ENCODE measurements around the gene CCSER1.
"Not testable (repeated sequence)": the region's sequence is repeated elsewhere in the genome, so short reads cannot be mapped to it uniquely, and the experiment has no call there.

CCSER1 gene

DNA sequence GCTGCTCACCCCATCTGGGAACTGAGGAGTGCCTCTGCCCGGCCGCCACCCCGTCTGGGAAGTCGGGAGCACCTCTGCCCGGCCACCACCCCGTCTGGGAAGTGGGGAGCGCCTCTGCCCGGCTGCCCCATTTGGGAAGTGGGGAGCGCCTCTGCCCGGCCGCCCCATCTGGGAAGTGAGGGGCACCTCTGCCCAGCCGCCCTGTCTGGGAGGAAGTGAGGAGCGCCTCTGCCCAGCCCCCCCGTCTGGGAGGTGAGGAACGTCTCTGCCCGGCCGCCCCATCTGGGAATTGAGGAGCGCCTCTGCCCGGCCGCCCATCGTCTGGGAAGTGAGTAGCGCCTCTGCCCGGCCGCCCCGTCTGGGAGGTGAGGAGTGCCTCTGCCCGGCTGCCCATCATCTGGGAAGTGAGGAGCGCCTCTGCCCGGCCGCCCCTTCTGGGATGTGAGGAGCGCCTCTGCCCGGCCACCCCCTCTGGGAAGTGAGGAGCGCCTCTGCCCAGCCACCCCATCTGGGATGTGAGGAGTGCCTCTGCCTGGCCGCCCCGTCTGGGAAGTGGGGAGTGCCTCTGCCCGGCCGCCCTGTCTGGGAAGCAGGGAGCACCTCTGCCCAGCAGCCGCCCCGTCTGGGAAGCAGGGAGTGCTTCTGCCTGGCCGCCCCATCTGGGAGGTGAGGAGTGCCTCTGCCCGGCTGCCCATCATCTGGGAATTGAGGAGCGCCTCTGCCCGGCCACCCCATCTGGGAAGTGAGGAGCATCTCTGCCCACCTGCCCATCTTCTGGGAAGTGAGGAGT, 1040.9 kb downstream of the CCSER1 start:
- not testable (repeated sequence) for DNase-seq (ENCODE audit: low read depth in 2 of 2)

DNA sequence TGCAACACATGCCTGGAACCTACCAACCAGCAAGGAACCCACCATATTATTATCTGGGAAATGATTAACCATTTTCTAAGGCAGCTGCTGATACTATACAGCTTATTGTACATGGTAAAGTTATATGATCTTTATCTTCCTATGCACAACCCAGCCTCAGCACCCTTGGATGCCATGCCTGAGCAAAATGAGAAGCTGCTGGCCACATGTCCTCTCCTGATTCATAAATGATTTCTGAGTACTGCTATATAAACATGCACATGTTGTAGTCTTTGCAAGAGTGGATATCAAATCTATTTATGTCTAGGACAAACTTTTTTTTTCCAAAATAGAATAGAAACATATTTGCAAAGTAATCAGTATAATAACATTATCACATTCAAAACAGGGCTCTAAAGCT, 1043.6 kb downstream of the CCSER1 start:
- no peak for DNase-seq (ENCODE audit: low read depth in 2 of 2)

GRCh38 chr4:91171217-91171616, 1044.0 kb downstream of the CCSER1 start:
- DNase-seq (ENCODE audit: low read depth in 2 of 2), result no peak

DNA sequence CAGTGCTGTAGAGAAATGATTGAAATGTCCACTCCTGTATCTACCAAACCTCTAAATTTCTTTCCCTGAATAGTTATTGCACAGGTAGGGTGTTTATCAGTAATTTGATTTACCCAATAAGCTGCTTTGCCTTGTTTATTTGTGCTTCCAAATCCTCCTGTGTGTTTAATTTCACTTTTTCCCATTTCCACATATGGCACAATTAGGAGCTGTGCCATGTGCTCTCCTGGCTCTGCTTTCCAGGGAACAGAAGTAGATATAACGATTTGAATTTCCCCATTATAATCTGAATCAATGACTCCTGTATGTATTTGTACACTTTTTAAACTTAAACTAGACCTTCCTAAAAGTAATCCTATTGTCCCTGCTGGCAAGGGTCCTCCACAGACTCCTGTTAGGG, 1057.9 kb downstream of the CCSER1 start:
- DNase-seq (ENCODE audit: low read depth in 2 of 2), result not testable (repeated sequence)

DNA sequence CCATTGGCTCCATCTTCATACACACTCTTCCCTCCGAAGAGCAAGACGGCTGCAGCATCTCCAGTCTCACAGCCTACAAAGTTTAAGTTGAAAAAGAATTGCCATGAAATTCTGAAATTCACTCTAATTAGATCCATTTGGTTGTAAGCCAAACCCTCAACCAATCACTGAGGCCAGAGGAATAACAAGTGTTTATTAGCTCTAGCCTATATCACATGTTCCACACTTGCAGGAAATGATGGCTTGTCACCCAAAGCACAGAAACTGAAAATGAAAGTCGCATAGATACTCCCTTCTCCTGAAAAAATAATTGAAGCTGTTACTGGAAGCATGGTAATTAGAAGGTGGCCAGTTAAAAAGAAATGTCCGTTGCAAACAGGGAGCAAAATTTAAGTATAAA, 1071.8 kb downstream of the CCSER1 start:
- DNase-seq (ENCODE audit: low read depth in 2 of 2), result no peak

- DNase-seq (ENCODE audit: low read depth in 2 of 2), result no peak
Measured at GRCh38 chr4:91207535-91207934, 1080.3 kb downstream of the CCSER1 start.

DNA sequence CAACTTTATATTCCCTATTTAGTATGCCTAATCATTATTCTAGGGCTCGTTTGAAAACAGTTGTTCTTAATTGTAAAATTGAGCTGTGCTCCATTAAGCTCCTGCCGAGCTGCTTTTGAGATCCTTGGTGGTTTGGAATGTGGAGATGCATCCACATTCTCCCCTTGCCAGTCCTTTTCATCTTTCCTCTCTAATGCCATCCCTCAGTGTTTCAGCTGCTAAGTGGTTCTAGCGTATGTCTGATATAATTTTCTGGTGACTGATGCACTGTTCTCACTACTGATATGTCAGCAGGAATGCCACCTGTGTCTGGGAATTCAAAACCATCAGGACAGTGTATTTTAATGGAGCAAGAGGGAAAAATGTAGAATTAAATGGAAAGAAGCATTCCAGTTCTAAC, 1085.0 kb downstream of the CCSER1 start:
- no peak for DNase-seq (ENCODE audit: low read depth in 2 of 2)

DNA sequence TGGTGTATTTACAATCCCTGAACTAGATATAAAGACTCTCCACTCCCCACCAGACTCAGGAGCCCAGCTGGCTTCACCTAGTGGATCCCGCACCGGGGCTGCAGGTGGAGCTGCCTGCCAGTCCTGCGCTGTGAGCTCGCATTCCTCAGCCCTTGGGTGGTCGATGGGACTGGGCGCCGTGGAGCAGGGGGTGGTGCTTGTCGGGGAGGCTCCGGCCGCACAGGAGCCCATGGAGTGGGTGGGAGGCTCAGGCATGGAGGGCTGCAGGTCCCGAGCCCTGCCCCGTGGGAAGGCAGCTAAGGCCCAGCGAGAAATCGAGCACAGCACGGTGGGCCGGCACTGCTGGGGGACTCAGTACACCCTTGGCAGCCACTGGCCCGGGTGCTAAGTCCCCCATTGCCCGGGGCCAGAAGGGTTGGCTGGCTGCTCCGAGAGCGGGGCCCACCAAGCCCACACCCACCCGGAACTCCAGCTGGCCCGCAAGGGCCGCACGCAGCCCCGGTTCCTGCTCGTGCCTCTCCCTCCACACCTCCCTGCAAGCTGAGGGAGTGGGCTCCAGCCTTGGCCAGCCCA, 1090.7 kb downstream of the CCSER1 start:
- DNase-seq (ENCODE audit: low read depth in 2 of 2), result not testable (repeated sequence)

DNA sequence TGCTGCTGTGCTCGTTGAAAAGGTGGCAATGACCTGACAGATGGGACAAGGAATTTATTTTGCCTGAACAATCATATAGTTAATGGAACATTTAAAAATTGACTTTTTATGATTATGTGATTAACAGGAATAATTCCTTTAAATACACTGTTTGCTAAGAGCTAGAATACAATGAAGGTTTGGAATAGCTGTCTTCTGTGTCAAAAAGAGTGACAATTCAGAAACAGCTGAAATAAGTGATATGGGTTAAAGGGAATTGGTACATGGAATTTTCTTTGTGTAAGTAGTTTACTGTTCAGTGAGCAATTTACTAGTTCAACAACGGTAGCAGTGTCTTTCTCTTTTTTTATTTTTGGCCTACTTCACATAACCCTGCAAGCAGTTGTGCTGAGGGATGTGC, 1093.1 kb downstream of the CCSER1 start:
- no peak for DNase-seq (ENCODE audit: low read depth in 2 of 2)

- no peak for DNase-seq (ENCODE audit: low read depth in 2 of 2)
Measured at GRCh38 chr4:91222014-91222413, 1094.8 kb downstream of the CCSER1 start.

GRCh38 chr4:91226867-91227266, 1099.7 kb downstream of the CCSER1 start:
- no peak for DNase-seq (ENCODE audit: low read depth in 2 of 2)

- DNase-seq (ENCODE audit: low read depth in 2 of 2), result no peak
Measured at GRCh38 chr4:91228659-91229058, 1101.5 kb downstream of the CCSER1 start.

- no peak for DNase-seq (ENCODE audit: low read depth in 2 of 2)
Measured at GRCh38 chr4:91233164-91233563, 1106.0 kb downstream of the CCSER1 start.

DNA sequence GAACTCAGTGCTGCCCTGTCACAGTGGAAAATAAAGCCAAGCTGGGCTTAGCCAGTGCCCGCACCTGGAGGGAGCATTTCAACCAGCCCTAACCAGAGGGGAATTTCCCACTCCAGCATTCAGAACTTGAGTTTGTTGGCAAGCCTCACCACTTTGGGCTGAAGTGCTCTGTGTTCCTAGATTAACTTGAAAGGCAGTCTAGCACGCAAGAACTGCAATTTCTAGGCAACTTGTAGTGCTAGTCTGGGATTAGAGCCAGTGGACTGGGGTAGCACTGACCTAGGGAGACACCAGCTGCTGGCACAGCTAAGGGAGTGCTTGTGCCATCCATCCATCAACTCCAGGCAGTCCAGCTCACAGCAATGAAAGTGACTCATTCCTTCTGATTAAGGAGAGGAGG, 1115.9 kb downstream of the CCSER1 start:
- DNase-seq (ENCODE audit: low read depth in 2 of 2), result no peak

GRCh38 chr4:91256043-91256442, 1128.8 kb downstream of the CCSER1 start:
- DNase-seq (ENCODE audit: low read depth in 2 of 2), result no peak

GRCh38 chr4:91256751-91257150, 1129.6 kb downstream of the CCSER1 start:
- DNase-seq (ENCODE audit: low read depth in 2 of 2), result no peak

DNA sequence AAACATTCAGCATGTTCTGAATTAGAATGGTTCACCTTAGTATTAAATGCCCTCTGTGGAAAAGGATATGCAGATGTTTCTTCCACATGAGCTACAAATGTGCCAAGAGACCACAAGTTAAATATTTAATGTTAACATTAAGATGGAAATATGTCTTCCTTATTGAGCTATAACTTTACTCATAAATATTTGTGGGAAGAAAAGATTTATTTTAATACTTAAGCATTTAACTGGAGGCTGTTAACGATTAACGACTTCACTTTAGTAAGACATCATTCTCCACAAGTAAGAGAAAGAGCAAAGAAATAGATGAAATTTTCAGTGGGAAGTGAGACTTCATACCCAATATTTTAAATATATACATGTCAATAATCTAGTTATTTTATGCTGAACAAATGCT, 1130.5 kb downstream of the CCSER1 start:
- no peak for DNase-seq (ENCODE audit: low read depth in 2 of 2)

DNA sequence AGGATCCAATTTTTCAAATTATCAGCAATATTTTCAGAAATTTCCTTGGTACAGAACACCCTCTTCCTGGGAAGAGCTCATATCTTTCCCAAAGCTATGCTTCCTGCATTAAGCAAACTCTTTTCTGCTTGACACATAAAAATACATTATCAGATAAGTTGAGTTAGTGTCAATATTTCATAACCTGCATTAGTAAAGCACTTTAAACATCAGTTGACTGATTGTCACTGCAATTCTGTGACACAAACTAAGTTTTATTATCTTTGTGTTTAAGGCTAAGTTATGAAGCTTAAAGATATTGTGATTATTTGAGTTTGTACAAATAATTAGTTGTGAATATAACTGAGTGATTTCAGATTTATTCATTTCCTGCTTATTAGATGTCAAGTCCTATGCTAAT, 1131.1 kb downstream of the CCSER1 start:
- DNase-seq (ENCODE audit: low read depth in 2 of 2), result no peak

DNA sequence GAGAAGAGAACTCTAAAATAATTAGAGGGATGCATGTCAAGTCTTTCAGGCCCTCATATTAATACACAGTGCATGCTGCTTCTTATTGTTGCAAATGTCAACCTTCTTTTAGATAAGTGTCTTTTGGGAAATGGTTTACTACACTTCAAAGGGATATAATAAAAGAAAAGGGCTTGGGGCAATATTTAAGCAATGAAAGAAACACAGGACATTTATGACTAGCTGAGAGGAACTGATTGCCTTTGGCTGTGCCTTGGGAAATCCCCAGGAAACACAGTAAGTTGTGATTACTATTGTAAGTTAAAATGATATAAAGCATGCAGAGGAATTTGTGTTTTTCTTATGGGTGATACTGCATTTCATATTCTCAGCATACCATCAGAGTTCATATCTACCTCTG, 1140.3 kb downstream of the CCSER1 start:
- no peak for DNase-seq (ENCODE audit: low read depth in 2 of 2)

- not testable (repeated sequence) for DNase-seq (ENCODE audit: low read depth in 2 of 2)
Measured at GRCh38 chr4:91268481-91268880, 1141.3 kb downstream of the CCSER1 start.

DNA sequence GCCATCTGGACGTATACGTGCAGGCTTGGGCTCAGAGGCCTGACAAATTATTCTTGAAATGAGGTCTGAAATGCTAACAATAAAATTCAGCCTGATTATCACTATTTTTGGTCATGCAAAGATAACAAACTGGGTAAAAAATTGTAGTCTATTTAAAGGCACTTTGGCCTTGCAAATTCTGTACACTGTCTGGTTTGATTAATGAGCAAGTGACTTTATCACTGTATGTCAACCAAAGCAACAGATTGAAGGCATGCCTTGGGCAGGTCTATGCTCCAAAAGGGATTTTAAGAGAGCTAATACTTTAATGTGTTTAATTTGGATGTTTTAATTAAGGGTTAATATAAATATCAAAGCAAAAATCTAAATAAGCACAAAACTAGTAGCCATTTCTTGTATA, 1141.7 kb downstream of the CCSER1 start:
- DNase-seq (ENCODE audit: low read depth in 2 of 2), result no peak

- DNase-seq (ENCODE audit: low read depth in 2 of 2), result no peak
Measured at GRCh38 chr4:91279899-91280298, 1152.7 kb downstream of the CCSER1 start.

GRCh38 chr4:91280551-91281290, 1153.5 kb downstream of the CCSER1 start:
- no peak for DNase-seq (ENCODE audit: low read depth in 2 of 2)
